VCaP (cell line): ENCODE measurements around the gene SIRPB2.

Experiments used
- H3K27ac ChIP-seq: fragments of 450-650 bp; 2 replicates; pipeline ENCODE4 v1.5.1; 2017
- CTCF ChIP-seq: fragments of 450-650 bp; conservative IDR thresholded peaks from 2 replicates; pipeline ENCODE4 v1.5.1; 2017; ENCODE audit warnings: mild to moderate bottlenecking, moderate library complexity

SIRPB2 gene

GRCh38 chr20:1489764-1490436, 1.3 kb downstream of the SIRPB2 start:
- H3K27ac ChIP-seq: no peak overlapping the region
- TF ChIP-seq CTCF: no peak

- no peak overlapping the region for H3K27ac ChIP-seq
- no peak for TF ChIP-seq CTCF
Measured at GRCh38 chr20:1489325-1489724, 1.9 kb downstream of the SIRPB2 start.

- no peak overlapping the region for H3K27ac ChIP-seq
- TF ChIP-seq CTCF: no peak
Measured at GRCh38 chr20:1486566-1486965, 4.7 kb downstream of the SIRPB2 start.

- H3K27ac ChIP-seq: no peak overlapping the region
- no peak for TF ChIP-seq CTCF
Measured at GRCh38 chr20:1484438-1485116, 6.6 kb downstream of the SIRPB2 start.

GRCh38 chr20:1479831-1480595, 11.2 kb downstream of the SIRPB2 start:
- H3K27ac ChIP-seq: no peak overlapping the region
- TF ChIP-seq CTCF: no peak

GRCh38 chr20:1478566-1478965, 12.7 kb downstream of the SIRPB2 start:
- no peak for TF ChIP-seq CTCF
- no peak overlapping the region for H3K27ac ChIP-seq

- H3K27ac ChIP-seq: no peak overlapping the region
- TF ChIP-seq CTCF: no peak
Measured at GRCh38 chr20:1477896-1478490, 13.2 kb downstream of the SIRPB2 start.
